Stimulated activated CD8-positive, alpha-beta memory T cell treated with anti-CD3 and anti-CD28 coated beads, Interleukin-2, amount 100 ng/mL, for 48 hours (primary cell): Measurements from ENCODE around the gene AKNAD1.
"Not testable (repeated sequence)": the region's sequence is repeated elsewhere in the genome, so short reads cannot be mapped to it uniquely, and the experiment has no call there.

Source experiments
- DNase-seq, 2 donors: peaks; one replicate each; pipeline ENCODE4 v3.0.0-alpha.2; 2020; ENCODE audit warnings: low read depth in 2 of 2

AKNAD1 gene

GRCh38 chr1:108785264-108785663 lies 71.6 kb downstream of the AKNAD1 start:
- no peak for DNase-seq

GRCh38 chr1:108781575-108781944 lies 75.3 kb downstream of the AKNAD1 start:
- DNase-seq = not testable (repeated sequence)

- no peak for DNase-seq
Observed at GRCh38 chr1:108780937-108781574, 75.8 kb downstream of the AKNAD1 start.

GRCh38 chr1:108779455-108779854 lies 77.4 kb downstream of the AKNAD1 start:
- DNase-seq = no peak

GRCh38 chr1:108777839-108778238 lies 79.1 kb downstream of the AKNAD1 start:
- DNase-seq = no peak

- no peak for DNase-seq
Observed at GRCh38 chr1:108767708-108768107, 89.2 kb downstream of the AKNAD1 start.

- no peak for DNase-seq
Observed at GRCh38 chr1:108767115-108767514, 89.8 kb downstream of the AKNAD1 start.
